Stimulated activated CD4-positive, alpha-beta T cell treated with anti-CD3 and anti-CD28 coated beads, TNF-alpha, amount 100 ng/mL, for 48 hours (primary cell): ENCODE data around the gene CCDC191.
A peak's percentile ranks its signal among the peaks of the same experiment; 100 is the strongest.

Source experiments
- DNase-seq, 3 donors: peaks; one replicate each; pipeline ENCODE4 v3.0.0-alpha.2; 2020; ENCODE audit warnings: low read depth in 3 of 3

The CCDC191 gene, protein sequence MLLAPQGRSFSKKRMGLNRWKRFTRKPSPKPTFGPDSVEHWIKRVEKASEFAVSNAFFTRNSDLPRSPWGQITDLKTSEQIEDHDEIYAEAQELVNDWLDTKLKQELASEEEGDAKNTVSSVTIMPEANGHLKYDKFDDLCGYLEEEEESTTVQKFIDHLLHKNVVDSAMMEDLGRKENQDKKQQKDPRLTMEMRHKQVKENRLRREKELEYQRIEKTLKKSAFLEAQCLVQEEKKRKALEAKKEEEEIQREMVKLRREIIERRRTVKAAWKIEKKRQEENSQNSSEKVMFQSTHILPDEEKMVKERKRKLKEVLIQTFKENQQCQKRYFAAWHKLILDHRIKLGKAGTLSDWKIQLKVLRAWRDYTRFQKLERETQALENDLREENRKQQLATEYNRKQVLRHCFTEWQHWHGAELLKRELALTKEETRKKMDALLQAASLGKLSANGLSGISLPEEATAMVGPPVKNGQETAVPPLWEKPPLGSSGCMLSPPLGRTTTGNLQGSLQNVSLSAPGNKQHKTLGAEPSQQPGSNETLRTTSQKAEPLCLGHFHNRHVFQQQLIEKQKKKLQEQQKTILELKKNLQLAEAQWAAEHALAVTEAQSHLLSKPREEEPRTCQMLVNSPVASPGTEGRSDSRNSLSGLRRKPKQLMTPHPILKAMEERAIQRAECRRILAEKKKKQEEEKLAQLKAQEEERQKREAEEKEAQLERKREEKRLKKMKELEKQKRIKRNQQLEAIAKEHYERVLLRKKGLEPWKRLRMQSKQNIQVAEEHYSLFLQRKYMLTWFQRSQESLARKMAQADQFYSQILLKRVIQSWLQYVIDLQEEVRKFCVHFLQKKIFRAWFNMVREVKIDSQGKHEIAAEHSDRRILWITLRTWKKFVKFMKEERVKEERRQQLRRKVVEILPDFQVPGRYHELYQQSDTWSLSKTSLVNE

DNA sequence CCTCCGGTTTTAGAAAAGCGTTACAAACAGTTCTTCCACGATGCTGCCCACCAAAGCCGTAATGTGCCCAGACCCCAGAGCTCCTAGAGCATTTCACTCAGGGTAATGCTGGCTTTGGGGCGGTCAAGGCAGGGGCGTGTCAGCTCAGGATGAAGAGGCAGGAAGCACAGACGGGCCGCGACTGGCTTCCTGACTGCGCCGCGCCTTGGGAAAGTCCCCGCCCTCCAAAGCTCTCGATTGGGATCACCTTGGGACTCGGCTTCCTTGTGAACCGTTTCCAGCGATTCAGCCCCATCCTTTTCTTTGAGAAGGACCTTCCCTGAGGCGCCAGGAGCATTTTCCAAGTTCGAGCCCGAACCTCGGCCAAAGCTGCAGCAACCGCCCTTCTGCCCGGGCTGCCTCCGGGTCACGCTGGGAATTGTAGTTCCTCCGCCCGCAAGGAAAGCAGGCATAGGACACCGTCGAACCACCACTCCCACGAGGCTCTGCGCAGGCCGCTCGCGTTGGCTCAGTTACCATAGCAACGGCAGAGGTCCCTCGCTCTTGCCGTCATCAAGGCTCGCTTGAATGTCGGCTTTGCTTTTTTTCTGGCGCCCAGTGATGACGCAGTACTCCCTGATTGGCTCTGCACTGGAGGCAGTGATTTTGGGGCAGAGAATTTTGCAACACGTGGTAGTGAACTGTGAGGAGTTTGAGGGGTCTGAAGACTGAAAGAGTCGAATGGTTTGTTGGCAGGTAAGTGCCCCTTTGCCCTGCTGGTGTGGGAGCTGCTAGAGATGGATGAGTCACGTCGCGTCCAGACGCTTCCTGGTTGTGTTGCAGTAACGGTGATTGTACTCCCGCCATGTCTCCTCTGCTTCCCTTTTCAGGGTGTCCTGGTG lies at the start of gene CCDC191, which contains the start of gene QTRT2:
Gene CCDC191 (minus strand): TSS at position 397 of the 881 bp plus-strand sequence. CDS start 60 bp downstream, at position 337.
Gene QTRT2 (plus strand): TSS at position 608 of the 881 bp plus-strand sequence. CDS start 8,521 bp downstream, outside the sequence.
- DNase-seq: peak; percentile 96 to 98 (median 97)

DNA sequence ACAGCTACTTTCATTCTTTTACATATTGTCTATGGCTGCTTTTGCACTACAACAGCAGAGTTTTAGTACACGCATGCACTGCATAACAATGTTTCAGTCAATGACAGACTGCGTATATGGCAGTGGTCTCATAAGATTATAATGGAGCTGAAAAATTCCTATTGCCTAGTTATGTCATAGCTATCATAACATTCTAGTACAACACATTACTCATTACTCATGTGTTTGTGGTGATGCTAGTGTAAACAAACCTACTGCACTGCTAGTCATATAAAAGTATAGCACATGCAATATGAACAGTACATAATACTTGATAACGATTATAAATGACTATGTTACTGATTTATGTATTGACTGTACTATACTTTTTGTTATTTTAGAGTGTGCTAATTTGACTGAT lies 48.1 kb upstream of the CCDC191 start:
- DNase-seq: no peak

DNA sequence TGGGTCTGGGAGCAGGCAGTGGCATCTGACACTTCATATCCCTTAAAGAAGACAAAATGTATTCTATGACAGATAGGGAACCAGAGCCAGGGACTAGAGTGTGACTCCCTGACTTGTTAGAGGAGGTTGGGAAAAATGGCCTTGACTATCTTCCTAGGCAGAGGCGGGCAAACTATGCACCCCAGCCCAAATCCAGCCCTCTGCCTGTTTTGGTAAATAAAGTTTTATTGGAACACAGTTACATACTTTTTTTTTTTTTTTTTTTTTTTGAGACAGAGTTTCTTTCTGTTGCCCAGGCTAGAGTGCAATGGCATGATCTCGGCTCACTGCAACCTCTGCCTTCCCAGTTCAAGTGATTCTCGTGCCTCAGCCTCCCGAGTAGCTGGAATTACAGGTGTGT lies 47.5 kb upstream of the CCDC191 start:
- no peak for DNase-seq

DNA sequence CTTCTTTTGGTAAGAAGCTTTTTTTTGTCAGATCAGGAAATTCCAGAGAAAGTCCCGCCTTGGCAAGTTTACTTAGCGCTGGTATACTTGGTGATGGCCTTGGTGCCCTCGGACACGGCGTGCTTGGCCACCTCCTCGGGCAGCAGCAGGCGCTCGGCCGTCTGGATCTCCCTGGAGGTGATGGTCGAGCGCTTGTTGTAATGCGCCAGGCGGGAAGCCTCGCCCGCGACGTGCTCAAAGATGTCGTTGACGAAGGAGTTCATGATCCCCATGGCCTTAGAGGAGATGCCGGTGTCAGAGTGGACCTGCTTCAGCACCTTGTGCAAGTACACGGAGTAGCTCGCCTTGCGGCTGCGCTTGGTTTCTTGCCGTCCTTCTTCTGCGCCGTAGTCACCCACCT lies 46.9 kb upstream of the CCDC191 start:
- no peak for DNase-seq

DNA sequence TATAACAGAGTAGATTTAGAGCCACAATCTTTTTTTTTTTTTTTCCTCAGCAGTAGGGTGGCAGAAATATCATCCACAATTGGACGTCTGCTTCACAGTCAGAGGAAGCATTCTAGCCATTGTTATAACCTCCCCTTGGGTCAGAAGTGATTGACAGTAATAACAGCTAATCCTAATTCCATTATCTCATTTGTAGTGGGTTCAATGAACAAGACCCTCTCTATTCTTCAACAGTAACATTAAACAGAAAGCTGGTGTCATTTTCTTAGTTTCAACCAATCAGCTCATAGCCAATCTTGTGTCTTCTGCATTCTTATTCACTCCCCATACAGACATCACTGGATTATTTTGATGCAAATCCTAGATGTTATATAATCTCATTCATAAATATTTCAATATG lies 44.8 kb upstream of the CCDC191 start:
- no peak for DNase-seq

DNA sequence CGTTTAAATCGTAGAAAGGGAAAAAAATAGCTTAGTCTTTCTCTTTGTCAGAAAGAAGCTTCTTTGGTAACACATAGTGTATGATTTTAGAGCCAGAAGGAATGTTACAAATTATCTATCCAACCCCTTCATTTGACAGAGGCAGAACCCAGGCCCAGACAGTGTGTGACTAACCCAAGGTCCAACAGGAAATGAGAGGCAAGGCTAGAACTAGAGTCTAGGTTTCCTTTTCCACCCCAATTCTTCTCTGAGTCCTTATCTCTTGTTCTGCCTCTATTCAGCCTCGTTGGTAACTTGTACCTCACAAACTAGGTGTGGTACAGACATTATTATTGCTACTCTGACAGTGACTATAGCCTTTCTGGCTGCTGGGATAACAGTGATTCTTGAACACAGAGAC lies 39.5 kb upstream of the CCDC191 start:
- DNase-seq: no peak

DNA sequence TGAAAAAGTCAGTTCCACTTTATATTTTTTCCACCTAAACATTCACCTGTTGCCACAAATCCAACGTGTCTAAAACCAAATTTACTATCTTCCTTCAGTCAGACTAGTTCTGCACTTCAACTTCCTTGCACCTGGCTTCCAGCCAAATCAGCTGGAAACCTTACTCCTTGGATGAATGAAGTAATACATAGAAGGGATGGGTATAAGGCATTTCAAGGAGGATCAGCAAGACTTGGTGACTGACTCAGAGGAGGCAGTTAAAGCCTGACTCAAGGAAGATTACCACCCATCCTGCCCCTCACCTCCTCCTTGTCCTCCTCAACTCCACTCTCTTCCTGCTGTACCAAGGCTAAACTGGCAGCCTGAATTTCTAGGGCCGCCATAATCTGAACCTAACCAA lies 37.3 kb upstream of the CCDC191 start:
- no peak for DNase-seq

DNA sequence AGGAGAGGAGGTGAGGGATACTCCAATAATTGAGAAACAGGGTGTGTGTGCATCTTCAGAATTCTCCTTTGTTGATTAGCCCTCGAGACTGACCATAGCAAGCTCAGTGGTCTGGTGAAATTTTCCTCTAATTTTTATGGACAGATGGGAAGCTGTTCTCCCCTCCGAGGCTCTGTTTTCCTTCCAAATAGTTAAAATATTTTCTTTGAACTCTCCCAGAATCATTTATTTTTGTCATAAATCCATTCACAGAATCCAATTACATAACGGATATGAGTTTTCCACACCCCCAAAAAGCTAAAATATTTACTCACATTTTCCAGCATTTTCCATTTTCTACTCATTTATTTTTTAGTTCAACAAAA lies 36.7 kb upstream of the CCDC191 start:
- DNase-seq: no peak

DNA sequence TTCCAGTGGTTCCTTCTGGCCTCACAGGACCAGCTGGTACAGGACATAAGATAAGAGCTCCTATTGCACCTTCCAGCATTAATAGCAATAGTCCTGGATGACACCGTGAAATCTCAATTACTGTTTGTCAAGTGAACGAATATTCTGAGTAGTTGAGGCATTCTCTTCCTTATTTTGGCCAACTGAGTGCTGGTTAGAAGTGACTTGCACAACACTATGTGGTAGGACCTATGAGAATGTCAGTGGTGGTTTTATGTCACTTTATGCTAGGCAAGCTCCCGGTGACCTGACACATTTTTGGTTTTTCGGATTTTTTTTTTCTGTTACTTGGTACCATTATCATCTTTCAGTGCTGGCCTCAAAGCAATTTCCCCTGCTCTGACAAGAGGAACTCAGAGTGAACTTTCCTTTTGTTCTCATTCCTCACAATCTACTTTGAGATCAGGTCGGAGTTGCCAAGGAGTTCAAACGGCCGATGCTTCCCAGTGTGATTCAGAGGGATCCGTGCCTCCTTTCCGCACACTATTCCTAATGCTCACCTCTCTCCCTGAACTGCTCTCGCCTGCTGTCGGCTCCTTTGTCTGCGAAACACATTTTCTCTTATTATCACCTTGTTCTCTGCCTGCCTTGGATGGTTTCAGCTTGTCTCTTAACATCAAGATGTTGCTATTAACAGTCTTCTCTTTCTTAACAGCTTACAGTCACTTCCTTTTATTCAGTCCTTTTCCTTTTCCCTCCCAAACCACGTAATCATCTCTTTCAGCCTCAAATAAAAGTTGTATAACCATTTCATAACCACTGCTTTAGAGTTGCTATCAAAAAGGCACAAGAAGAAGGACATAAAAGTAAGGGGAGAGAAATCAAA lies 36.1 kb upstream of the CCDC191 start:
- no peak for DNase-seq

DNA sequence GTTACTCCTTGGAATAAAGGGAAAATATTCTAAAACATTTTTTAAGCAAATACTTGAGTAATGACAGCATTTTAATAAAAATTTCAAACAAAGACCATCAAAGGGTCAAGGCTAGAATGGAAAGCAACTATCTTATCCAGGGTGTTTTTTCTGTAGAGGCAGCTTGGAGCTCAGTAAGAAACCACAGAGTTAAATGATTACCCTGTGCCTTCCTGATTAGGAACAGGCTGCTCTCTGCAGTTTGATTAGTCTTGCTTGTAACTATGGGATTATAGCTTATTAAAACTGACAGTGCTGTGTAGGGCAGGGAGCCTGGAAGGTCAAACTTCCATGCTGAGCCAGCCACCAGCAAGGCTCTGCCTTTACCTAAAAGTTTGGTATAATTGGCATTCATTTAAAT lies 33.3 kb upstream of the CCDC191 start:
- DNase-seq: no peak

DNA sequence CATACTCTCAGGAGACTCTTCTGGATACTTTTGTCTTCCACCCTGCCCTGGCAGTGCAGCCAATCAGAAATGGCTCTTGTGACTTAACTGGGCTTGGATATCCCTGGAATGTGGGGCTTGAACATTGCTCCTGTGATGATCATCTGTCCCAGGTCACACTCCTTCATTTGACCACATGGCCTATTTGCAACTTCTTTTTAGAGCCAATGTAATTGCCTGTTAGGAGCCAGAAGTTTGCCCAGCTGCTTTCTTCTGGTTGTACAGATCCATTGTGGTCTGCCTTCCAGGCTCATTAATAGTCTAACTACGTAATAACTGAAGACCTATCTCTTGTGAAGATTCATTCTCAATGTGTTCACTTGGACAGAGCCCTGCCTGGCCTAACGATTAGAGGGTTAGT lies 30.0 kb upstream of the CCDC191 start:
- DNase-seq: no peak

DNA sequence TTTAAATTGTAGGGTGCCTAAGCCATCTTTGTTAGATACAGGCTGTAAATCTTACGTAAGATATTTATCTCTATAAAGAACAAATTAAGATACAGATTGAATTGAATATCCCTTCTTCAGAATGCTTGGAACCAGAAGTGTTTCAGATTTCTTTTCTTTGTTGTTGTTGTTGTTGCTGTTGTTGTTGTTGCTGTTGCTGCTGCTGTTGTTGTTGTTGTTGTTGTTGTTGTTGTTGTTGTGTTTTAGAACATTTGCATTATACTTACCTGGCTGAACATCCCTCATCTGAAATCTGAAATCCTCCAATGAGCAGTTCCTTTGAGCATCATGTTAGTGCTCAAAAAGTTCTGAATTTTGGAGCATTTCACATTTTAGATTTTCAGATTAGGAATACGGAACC lies 26.8 kb upstream of the CCDC191 start:
- DNase-seq: no peak

DNA sequence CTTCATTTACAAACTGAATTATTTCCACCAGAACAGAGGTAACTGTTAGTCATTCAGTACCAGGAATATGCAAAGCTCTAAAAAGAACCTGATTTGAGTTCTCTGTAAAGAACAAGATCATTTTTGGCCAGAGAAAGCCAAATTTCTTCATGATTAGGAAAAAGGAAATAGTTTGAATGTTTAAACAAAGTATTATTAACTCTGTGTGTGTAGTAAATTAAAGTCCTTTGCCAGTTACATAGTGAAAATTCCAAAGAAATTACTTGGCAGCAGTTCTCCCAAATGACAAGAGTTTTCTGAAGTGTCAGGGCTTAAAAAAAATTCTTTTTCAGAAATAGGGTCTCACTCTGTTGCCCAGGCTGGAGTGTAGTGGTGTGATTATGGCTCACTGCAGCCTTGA lies 24.7 kb upstream of the CCDC191 start:
- no peak for DNase-seq

DNA sequence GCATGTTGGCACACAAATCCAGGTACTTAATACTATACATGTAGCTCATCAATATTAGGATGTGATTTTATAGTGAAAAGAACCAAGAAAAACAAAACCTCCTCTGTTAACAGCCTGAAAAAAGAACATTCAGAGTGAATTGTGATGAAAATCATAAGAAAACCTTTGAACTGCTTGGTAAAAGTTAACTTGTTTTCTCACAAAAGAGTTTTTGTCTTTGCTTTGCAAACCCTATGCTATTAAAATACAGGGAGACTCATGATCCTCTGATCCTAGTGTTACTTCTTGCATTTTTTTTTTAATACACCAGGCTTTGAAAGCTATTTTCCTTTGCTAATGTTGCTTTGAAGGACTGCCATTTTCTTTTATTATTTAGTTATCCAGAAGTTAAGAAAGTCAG lies 23.9 kb upstream of the CCDC191 start:
- no peak for DNase-seq

DNA sequence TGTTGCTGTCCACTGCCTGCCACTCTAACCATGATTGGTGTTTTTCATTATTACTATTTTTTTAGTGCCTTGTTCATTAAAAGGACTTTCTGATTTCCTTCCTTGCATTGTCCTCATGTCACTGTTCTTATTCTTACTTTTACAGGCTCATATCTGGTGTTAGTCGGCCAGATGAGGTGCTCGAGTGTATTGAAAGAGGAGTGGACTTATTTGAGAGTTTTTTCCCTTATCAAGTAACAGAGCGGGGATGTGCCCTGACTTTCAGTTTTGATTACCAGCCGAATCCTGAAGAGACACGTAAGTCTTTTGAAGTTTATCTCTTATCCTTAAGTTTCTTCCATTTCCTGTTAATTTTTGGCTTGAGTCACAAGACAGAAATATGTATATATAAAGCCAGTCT lies 23.4 kb upstream of the CCDC191 start:
- no peak for DNase-seq

DNA sequence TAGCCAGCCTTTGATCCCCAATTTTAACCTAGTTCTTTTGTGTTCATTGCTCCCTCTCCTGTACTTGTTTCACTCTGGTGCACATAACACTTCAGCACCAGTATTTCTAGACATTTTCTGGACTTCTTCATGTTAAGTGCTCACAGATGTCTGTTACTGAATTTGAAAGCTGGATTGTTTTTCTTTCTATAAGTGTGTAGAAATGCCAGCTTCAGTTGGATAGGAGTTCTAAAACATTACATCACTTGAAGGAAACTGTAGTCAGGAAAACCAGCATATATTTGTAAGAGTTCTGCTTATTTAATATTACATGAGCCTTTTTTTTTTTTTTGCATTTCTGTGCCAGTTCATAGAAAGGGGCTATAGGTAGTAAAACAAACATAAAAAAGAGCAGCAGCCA lies 21.8 kb upstream of the CCDC191 start:
- DNase-seq: no peak

DNA sequence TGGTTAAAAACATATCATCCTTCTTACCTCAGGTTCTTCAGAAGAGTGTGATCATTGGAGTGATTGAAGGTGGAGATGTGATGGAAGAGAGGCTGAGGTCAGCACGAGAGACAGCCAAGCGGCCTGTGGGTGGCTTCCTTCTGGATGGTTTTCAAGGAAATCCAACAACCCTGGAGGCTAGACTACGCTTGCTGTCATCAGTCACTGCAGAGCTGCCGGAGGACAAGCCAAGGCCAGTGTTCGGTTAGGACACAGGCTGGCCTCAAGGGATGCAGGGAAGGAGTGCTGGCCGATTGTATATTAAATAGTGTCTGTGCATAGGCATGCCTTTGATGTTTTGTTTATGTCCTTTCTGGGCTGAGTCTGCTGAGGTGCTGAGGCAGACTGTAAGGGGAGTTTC lies 20.4 kb upstream of the CCDC191 start:
- DNase-seq: no peak

DNA sequence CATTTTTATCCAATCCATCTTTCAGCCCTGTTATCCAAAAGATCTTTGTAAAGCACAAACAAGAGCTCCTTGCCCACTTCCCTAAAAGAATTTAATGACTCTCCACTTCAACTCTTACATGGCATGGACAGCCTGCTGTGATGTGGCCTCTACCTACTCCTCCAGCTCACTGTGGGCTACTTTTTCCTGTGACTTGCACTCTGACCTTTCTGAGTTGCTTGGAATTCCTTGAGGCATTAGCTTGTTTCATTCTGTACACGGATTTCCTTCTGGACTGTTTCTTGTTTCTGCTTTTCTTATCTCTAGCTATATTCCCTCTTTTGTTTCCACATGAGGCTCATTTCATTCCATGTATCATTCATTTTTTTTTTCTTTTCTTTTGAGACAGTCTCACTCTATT lies 15.5 kb upstream of the CCDC191 start:
- no peak for DNase-seq

DNA sequence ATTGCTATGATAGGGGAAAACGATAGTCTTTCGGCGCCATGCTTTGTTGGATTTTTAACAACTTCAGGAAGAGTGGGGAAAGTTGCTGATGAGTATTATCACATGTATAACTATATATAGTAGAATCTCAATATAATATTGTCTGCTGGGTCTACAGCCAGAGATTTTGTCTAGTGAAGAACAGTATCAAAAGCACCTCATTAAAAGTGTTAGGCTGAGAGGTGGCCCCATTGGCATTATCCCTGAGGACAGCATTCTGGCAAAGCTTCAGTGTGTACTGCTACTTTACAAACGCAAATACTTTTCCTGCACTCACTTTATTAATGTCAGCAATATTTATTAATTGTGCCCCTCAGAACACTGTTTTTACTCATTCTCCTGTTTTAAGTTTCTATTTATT lies 12.0 kb upstream of the CCDC191 start:
- no peak for DNase-seq

DNA sequence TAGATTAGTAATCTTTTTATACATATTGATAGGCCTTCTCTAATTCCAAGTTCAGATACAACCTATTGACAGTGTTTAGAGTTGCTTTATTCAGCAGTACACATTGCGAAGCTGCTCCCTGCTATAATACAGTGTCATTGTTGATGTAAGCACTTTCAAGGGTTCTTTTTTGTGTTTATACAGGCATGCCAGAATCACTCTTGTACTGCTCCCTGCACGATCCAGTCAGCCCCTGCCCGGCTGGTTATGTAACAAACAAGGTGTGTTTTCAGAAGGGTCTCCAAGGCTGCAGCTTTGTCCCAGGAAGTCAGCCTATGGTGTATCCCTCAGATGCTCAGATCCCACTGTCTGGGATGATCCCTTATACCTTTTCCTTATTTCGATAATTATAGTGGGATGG lies 11.5 kb upstream of the CCDC191 start:
- DNase-seq: no peak
